ENCODE measurements around the gene SUCNR1.

- TF ChIP-seq CTCF (IDR thresholded peaks at IDR 0.05) (no peak), POLR2A (IDR thresholded peaks at IDR 0.05) (no peak), POLR2AphosphoS5 (IDR thresholded peaks at IDR 0.05) (no peak), EP300 (IDR thresholded peaks at IDR 0.05; ENCODE audit: low read depth) (no peak)
Observed at GRCh38 chr3:151905647-151906046, 32.2 kb downstream of the SUCNR1 start.
